ENCODE measurements around the gene PHLDA2. TPM values are rescaled to one million over a fixed set of nuclear protein-coding genes. Genes with fewer than 3 reads are reported as not detected.
A peak's percentile ranks its signal among the peaks of the same experiment; 100 is the strongest.

PHLDA2 gene
- polyA plus RNA-seq (2013, experiment 1 of 4) = 4.6 TPM
- polyA plus RNA-seq (2013, experiment 2 of 4) = 2.9 TPM
- 3.3 TPM for polyA plus RNA-seq (2013, experiment 3 of 4)
- 2.6 TPM for polyA plus RNA-seq (2013, experiment 4 of 4)

- Histone ChIP-seq H3K27me3 (ENCODE audit: control insufficient read depth, insufficient read depth, low read length, poor library complexity, severe bottlenecking) (peaks cover 62% of the 10 kb centered on the region), H3K4me1 (ENCODE audit: control insufficient read depth, insufficient read depth, low read length) (peaks cover 18% of the 10 kb centered on the region), H3K9me3 (ENCODE audit: control insufficient read depth, low read length) (no peaks in the 10 kb centered on the region), H3K4me3 (ENCODE audit: insufficient read depth, low read depth, low read length) (peak within 1 kb of the TSS; percentile 40), H3K36me3 (ENCODE audit: control insufficient read depth, insufficient read depth, low read length) (no peaks in the 10 kb centered on the region), H3K27ac (ENCODE audit: insufficient read depth, low read depth, low read length, poor library complexity, severe bottlenecking) (no peak within 1 kb of the TSS)
- 1% methylated on average over 113 of the region's 113 CpGs for WGBS, 2 experiments
Observed at GRCh38 chr11:2928605-2929530, at the start of gene PHLDA2. TSS of gene PHLDA2 (minus strand) at chr11:2929420. CDS start at chr11:2929364, 56 bp downstream.

GRCh38 chr11:2977113-2977512 lies 47.9 kb upstream of the PHLDA2 start:
- H3K27ac ChIP-seq (ENCODE audit: insufficient read depth, low read depth, low read length, poor library complexity, severe bottlenecking) = no peak overlapping the region
- H3K27me3 ChIP-seq (ENCODE audit: control insufficient read depth, insufficient read depth, low read length, poor library complexity, severe bottlenecking) = no peaks in the 10 kb centered on the region
- 94 to 96% methylated on average over 7 of the region's 7 CpGs for WGBS, 2 experiments
- H3K9me3 ChIP-seq (ENCODE audit: control insufficient read depth, low read length) = no peaks in the 10 kb centered on the region
- H3K4me1 ChIP-seq (ENCODE audit: control insufficient read depth, insufficient read depth, low read length) = no peaks in the 10 kb centered on the region
- H3K36me3 ChIP-seq (ENCODE audit: control insufficient read depth, insufficient read depth, low read length) = peaks cover 34% of the 10 kb centered on the region
- no peak overlapping the region for H3K4me3 ChIP-seq (ENCODE audit: insufficient read depth, low read depth, low read length)

- H3K27ac ChIP-seq (ENCODE audit: insufficient read depth, low read depth, low read length, poor library complexity, severe bottlenecking) = no peak overlapping the region
- H3K9me3 ChIP-seq (ENCODE audit: control insufficient read depth, low read length) = no peaks in the 10 kb centered on the region
- H3K36me3 ChIP-seq (ENCODE audit: control insufficient read depth, insufficient read depth, low read length) = peaks cover 41% of the 10 kb centered on the region
- H3K27me3 ChIP-seq (ENCODE audit: control insufficient read depth, insufficient read depth, low read length, poor library complexity, severe bottlenecking) = no peaks in the 10 kb centered on the region
- no peaks in the 10 kb centered on the region for H3K4me1 ChIP-seq (ENCODE audit: control insufficient read depth, insufficient read depth, low read length)
- WGBS, 2 experiments = 94 to 95% methylated on average over 6 of the region's 6 CpGs
- H3K4me3 ChIP-seq (ENCODE audit: insufficient read depth, low read depth, low read length) = no peak overlapping the region
Observed at GRCh38 chr11:2976294-2977063, 47.3 kb upstream of the PHLDA2 start.

- Histone ChIP-seq H3K4me3 (ENCODE audit: insufficient read depth, low read depth, low read length) (no peak overlapping the region), H3K27ac (ENCODE audit: insufficient read depth, low read depth, low read length, poor library complexity, severe bottlenecking) (no peak overlapping the region), H3K36me3 (ENCODE audit: control insufficient read depth, insufficient read depth, low read length) (peaks cover 48% of the 10 kb centered on the region), H3K27me3 (ENCODE audit: control insufficient read depth, insufficient read depth, low read length, poor library complexity, severe bottlenecking) (no peaks in the 10 kb centered on the region), H3K9me3 (ENCODE audit: control insufficient read depth, low read length) (no peaks in the 10 kb centered on the region), H3K4me1 (ENCODE audit: control insufficient read depth, insufficient read depth, low read length) (no peaks in the 10 kb centered on the region)
- WGBS, 2 experiments = 94% methylated on average over 4 of the region's 4 CpGs
Observed at GRCh38 chr11:2975594-2975993, 46.4 kb upstream of the PHLDA2 start.

GRCh38 chr11:2974272-2974671 lies 45.1 kb upstream of the PHLDA2 start:
- H3K27ac ChIP-seq (ENCODE audit: insufficient read depth, low read depth, low read length, poor library complexity, severe bottlenecking) = no peak overlapping the region
- no peaks in the 10 kb centered on the region for H3K4me1 ChIP-seq (ENCODE audit: control insufficient read depth, insufficient read depth, low read length)
- H3K9me3 ChIP-seq (ENCODE audit: control insufficient read depth, low read length) = no peaks in the 10 kb centered on the region
- 93 to 94% methylated on average over 3 of the region's 3 CpGs for WGBS, 2 experiments
- no peak overlapping the region for H3K4me3 ChIP-seq (ENCODE audit: insufficient read depth, low read depth, low read length)
- peaks cover 61% of the 10 kb centered on the region for H3K36me3 ChIP-seq (ENCODE audit: control insufficient read depth, insufficient read depth, low read length)
- H3K27me3 ChIP-seq (ENCODE audit: control insufficient read depth, insufficient read depth, low read length, poor library complexity, severe bottlenecking) = no peaks in the 10 kb centered on the region

GRCh38 chr11:2968341-2968900 lies 39.2 kb upstream of the PHLDA2 start:
- H3K36me3 ChIP-seq (ENCODE audit: control insufficient read depth, insufficient read depth, low read length) = peaks cover 86% of the 10 kb centered on the region
- H3K4me3 ChIP-seq (ENCODE audit: insufficient read depth, low read depth, low read length) = no peak overlapping the region
- H3K9me3 ChIP-seq (ENCODE audit: control insufficient read depth, low read length) = no peaks in the 10 kb centered on the region
- no peak overlapping the region for H3K27ac ChIP-seq (ENCODE audit: insufficient read depth, low read depth, low read length, poor library complexity, severe bottlenecking)
- 79 to 81% methylated on average over 6 of the region's 6 CpGs for WGBS, 2 experiments
- no peaks in the 10 kb centered on the region for H3K27me3 ChIP-seq (ENCODE audit: control insufficient read depth, insufficient read depth, low read length, poor library complexity, severe bottlenecking)
- H3K4me1 ChIP-seq (ENCODE audit: control insufficient read depth, insufficient read depth, low read length) = no peaks in the 10 kb centered on the region

GRCh38 chr11:2964782-2965181 lies 35.6 kb upstream of the PHLDA2 start:
- H3K4me3 ChIP-seq (ENCODE audit: insufficient read depth, low read depth, low read length) = no peak overlapping the region
- 94 to 96% methylated on average over 4 of the region's 4 CpGs for WGBS, 2 experiments
- H3K4me1 ChIP-seq (ENCODE audit: control insufficient read depth, insufficient read depth, low read length) = no peaks in the 10 kb centered on the region
- no peaks in the 10 kb centered on the region for H3K27me3 ChIP-seq (ENCODE audit: control insufficient read depth, insufficient read depth, low read length, poor library complexity, severe bottlenecking)
- H3K9me3 ChIP-seq (ENCODE audit: control insufficient read depth, low read length) = no peaks in the 10 kb centered on the region
- H3K27ac ChIP-seq (ENCODE audit: insufficient read depth, low read depth, low read length, poor library complexity, severe bottlenecking) = no peak overlapping the region
- H3K36me3 ChIP-seq (ENCODE audit: control insufficient read depth, insufficient read depth, low read length) = peaks cover 62% of the 10 kb centered on the region

- Histone ChIP-seq H3K9me3 (ENCODE audit: control insufficient read depth, low read length) (no peaks in the 10 kb centered on the region), H3K4me3 (ENCODE audit: insufficient read depth, low read depth, low read length) (no peak overlapping the region), H3K36me3 (ENCODE audit: control insufficient read depth, insufficient read depth, low read length) (peaks cover 60% of the 10 kb centered on the region), H3K27me3 (ENCODE audit: control insufficient read depth, insufficient read depth, low read length, poor library complexity, severe bottlenecking) (no peaks in the 10 kb centered on the region), H3K27ac (ENCODE audit: insufficient read depth, low read depth, low read length, poor library complexity, severe bottlenecking) (no peak overlapping the region), H3K4me1 (ENCODE audit: control insufficient read depth, insufficient read depth, low read length) (no peaks in the 10 kb centered on the region)
- 95 to 97% methylated on average over 6 of the region's 6 CpGs for WGBS, 2 experiments
Observed at GRCh38 chr11:2963761-2964160, 34.5 kb upstream of the PHLDA2 start.

- Histone ChIP-seq H3K27me3 (ENCODE audit: control insufficient read depth, insufficient read depth, low read length, poor library complexity, severe bottlenecking) (no peaks in the 10 kb centered on the region), H3K27ac (ENCODE audit: insufficient read depth, low read depth, low read length, poor library complexity, severe bottlenecking) (no peak overlapping the region), H3K4me3 (ENCODE audit: insufficient read depth, low read depth, low read length) (no peak overlapping the region), H3K9me3 (ENCODE audit: control insufficient read depth, low read length) (no peaks in the 10 kb centered on the region), H3K4me1 (ENCODE audit: control insufficient read depth, insufficient read depth, low read length) (no peaks in the 10 kb centered on the region), H3K36me3 (ENCODE audit: control insufficient read depth, insufficient read depth, low read length) (peaks cover 60% of the 10 kb centered on the region)
- 93 to 94% methylated on average over 7 of the region's 7 CpGs for WGBS, 2 experiments
Observed at GRCh38 chr11:2963112-2963754, 34.0 kb upstream of the PHLDA2 start.
